GM18907 (cell line): Measurements from ENCODE around the gene IFIT1B.

Experiments
- ATAC-seq: cut with Tn5 transposase; IDR thresholded peaks from one replicate; pipeline ENCODE4 v1.9.1; 2021; ENCODE audit warnings: mild to moderate bottlenecking, moderate library complexity; ENCODE audit not compliant: unreplicated experiment

The IFIT1B gene

GRCh38 chr10:89347701-89348457 is 30.0 kb upstream of the IFIT1B start:
- no peak for ATAC-seq

DNA sequence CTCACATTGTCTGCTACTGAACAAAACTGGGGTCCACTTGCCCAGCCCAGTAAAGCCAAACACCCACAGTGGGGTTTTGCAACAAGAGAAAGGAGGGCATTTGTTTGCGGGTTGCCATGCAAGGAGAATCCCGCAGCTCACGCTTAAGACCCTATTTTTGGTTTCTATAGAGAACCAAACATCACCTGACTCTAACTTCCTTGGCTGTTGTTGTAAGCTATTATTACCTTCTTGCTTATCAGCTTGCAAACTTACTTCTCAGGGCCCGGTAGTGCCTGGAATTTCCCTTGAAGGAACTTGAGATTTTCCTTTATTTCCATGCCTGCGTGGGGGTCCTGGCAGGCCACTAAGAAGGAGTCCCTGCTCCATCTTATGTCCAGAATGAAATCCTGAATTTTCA is 29.4 kb upstream of the IFIT1B start:
- ATAC-seq, result no peak

DNA sequence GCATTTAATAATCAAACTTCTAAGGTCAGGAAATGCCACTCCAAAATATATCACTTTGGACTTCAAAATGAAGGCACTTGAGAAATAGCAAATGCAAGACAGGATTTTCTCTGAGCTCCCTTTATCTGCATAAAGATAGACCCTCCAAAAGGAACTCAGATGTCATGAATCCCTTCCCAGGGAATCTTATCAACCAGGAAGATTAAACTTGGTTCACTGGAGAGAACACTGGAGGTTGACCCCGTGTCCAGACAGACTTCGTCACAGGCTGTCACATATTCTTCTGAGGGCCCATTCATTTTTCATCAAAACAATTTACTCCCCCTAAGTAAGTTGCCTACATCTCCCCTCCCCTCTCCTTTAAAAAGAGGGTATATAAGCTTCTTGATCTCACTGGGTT is 28.9 kb upstream of the IFIT1B start:
- no peak for ATAC-seq

DNA sequence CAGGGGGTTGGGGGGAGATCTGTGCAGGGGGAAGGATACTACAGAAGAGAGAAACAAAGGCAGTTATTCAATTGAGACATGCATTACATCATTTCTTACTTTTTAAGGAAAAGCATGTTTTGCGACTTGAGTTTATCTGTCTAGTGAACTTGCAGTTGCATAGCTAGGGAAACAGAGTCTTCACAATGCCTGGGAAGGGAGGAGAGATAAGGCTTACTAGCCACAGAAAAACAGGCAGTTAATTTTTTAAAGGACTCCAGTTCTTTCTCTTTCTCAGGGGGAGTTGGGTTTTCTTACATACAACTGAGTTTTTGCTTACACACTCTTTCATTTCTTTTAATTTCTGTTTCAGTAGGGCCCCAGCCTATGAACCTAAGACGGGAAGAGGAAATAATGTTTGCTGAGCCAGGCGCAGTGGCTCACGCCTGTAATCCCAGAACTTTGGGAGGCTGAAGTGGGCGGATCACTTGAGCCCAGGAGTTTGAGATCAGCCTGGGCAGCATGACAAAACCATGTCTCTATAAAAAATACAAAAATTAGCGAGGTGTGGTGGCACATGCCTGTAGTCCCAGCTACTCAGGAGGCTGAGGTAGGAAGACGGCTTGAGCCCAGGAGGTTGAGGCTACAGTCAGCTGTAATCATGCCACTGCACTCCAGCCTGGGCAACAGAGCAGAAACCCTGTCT is 27.1 kb upstream of the IFIT1B start:
- peak; percentile 40 for ATAC-seq

DNA sequence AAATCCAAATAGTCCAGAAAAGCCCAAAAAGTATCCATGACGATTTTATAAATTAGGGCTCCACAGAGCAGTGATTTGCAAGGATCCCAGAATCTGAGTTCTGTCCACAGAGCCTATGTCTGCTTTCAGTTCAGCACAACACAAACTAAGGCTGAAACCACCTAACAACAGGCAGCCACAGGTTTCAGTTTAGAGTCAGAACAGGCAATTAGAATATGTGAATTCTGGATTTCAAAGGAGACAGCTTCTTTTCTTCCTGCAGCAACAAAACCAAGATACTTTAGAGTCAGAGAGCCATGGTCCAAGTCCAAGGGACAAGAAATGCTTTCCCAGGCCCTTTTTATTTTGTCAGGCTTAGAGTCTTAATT is 26.5 kb upstream of the IFIT1B start:
- peak; percentile 81 for ATAC-seq

- ATAC-seq, result peak; percentile 39
Observed at GRCh38 chr10:89351780-89352597, 25.9 kb upstream of the IFIT1B start.

DNA sequence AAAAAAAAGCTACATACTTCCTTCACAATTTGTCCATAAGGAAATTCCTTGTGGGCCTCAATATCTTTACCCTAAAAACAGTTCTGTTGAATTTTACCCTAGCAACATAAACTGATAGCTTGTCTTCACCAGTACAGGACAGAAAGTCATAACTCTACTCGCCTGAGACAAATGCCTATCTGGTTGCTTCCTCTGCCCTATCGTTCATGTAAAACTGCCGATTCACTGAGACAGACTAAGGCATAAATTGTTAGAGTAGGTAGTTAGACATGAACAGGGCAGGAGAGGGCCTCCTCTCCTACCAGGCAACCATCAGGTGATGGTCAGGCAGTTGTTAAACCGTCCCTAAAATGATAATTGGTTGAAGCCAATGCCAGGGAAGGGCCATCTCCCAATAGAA is 25.1 kb upstream of the IFIT1B start:
- no peak for ATAC-seq

DNA sequence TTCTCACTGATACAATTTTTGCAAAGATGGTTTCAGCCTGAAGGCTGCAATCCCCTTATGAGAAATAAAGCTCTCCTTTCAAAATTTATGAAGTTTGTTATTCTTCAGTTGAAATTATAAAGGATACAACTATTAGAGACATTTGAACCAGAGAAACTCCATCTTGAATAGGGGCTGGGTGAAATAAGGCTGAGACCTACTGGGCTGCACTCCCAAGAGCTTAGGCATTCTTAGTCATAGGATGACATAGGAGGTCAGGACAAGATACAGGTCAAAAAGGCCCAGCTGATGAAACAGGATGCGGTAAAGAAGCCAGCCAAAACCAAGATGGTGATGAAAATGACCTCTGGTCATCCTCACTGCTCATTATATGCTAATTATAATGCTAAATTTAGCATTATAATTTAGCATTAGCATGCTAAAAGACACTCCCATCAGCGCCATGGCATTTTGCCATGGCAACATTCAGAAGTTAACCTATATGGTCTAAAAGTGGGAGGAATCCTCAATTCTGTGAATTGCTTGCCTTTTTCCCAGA is 22.4 kb upstream of the IFIT1B start:
- no peak for ATAC-seq

GRCh38 chr10:89357096-89357495 is 20.8 kb upstream of the IFIT1B start:
- no peak for ATAC-seq

DNA sequence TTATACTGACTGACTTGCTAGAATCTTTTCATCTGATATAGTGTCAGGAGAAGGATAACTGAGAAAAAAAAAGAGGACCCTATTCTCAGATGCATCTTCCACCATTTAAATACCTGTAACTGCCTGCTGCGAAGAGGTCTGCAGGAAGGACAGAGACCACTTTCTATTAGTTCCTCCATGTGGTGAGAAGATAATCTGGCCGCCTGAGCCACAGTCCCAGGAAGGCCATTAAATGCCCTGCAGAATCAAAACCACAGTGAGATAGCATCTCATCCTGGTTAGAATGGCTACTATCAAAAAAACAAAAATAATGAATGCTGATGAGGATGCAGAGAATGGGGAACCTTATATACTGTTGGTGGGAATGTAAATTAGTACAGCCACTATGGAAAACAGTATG is 19.9 kb upstream of the IFIT1B start:
- no peak for ATAC-seq

DNA sequence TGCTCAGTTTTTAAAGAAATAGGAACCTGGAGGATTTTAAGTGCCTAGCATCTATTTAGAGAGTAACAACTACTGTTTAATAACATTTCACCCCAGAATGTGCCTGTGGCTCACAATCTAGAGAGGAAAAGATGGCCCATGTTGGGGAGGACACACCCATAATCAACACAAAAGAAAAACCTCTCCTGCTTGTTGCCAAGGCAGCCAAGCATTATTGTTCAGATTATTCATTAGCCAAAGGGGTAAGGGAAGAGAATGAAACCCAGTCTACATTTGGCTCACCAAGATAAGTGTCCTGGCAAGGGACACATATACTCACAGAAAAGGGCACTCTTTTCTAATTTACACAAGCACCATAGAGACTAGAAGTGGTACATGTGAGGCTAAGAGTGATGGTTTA is 17.7 kb upstream of the IFIT1B start:
- no peak for ATAC-seq

DNA sequence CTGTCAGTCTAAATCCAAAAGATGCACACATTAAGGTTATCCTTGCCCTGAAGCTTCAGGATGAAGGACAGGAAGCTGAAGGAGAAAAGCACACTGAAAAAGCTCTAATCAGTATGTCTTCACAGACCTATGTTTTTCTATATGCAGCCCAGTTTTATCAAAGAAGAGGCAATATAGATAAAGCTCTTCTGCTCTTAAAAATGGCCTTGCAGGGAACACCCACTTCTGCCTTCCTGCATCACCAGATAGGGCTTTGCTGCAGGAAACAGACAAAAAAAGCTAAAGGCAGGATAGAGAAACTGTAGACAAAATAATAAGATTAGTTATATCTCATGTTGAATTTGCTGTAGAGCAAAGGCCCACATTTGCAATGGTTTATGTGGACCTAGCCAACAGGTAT is 14.9 kb upstream of the IFIT1B start:
- ATAC-seq, result no peak

- peak; percentile 40 for ATAC-seq
Observed at GRCh38 chr10:89363729-89364442, 14.0 kb upstream of the IFIT1B start.

GRCh38 chr10:89364531-89364930 is 13.3 kb upstream of the IFIT1B start:
- ATAC-seq, result peak; percentile 42

DNA sequence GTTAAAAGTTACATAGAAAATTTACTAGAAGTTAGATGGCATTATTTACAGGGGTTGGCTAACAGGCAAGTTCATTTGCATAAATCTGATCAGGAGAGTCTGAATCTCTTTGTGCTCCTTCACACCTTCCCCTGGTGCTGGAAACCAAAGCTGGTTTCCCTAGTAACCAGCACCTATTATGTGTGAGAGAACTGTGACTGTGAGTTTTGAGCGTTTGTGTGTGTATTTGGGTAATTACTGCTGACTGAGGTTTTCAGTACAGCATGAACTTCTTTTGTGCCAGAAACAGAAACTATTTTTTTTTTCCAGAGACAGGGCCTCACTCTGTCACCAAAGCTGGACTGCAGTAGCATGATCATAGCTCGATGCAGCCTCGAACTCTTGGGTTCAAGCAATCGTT is 10.3 kb upstream of the IFIT1B start:
- peak; percentile 66 for ATAC-seq

GRCh38 chr10:89368129-89368528 is 9.7 kb upstream of the IFIT1B start:
- no peak for ATAC-seq

- ATAC-seq, result no peak
Observed at GRCh38 chr10:89369156-89370105, 8.4 kb upstream of the IFIT1B start.

- ATAC-seq, result no peak
Observed at GRCh38 chr10:89371079-89371478, 6.8 kb upstream of the IFIT1B start.

DNA sequence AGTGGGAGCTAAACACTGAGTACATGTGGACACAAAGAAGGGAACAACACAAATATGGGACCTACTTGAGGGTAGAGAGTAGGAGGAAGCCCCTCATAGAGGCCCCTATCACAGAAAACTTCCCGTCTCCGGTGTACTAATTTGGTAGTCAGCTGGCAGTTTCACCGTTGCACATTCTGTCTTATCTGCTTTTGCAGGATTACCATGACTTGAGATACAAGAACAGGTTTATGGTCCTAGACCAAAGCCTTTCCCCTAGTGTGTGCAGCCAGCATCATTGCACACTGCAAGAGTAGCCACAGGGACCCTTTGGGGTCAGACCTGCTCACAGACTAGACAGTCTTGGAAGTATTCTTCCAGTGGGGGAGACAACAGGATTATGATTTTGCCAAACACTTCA is 5.9 kb upstream of the IFIT1B start:
- no peak for ATAC-seq
